MM.1S (cell line): Measurements from ENCODE around the gene UBAC2.

Experiments
- DNase-seq: peaks from one replicate; pipeline ENCODE4 v3.0.0-alpha.2; 2015
- H2AFZ ChIP-seq: fragments of 300-600 bp; sonication (generic); 2 replicates; pipeline ENCODE4 v1.6.0; 2016; ENCODE audit warnings: antibody characterized with exemption, low read length
- H3F3A ChIP-seq: fragments of 300-600 bp; sonication (generic); 2 replicates; pipeline ENCODE4 v1.6.1; 2016; ENCODE audit warnings: mild to moderate bottlenecking, antibody characterized with exemption, low read length, moderate library complexity, mixed read lengths; ENCODE audit not compliant: insufficient read depth
- H3K27ac ChIP-seq: fragments of 300-600 bp; sonication (generic); 2 replicates; pipeline ENCODE4 v1.5.1; 2016; ENCODE audit warnings: mild to moderate bottlenecking, low read length
- H3K27me3 ChIP-seq: fragments of 300-600 bp; sonication (generic); replicated peaks from 2 replicates; pipeline ENCODE4 v1.6.0; 2016; ENCODE audit warnings: low read length; ENCODE audit not compliant: insufficient read depth
- H3K36me3 ChIP-seq: fragments of 300-600 bp; sonication (generic); replicated peaks from 2 replicates; pipeline ENCODE4 v1.6.1; 2016; ENCODE audit warnings: mild to moderate bottlenecking, low read length, mixed read lengths; ENCODE audit not compliant: insufficient read depth
- H3K4me1 ChIP-seq: fragments of 300-600 bp; sonication (generic); 2 replicates; pipeline ENCODE4 v1.6.1; 2016; ENCODE audit warnings: low read length, mixed read lengths
- H3K4me2 ChIP-seq: fragments of 300-600 bp; sonication (generic); 2 replicates; pipeline ENCODE4 v1.6.0; 2016; ENCODE audit warnings: low read depth, low read length
- H3K4me3 ChIP-seq: fragments of 300-600 bp; sonication (generic); 2 replicates; pipeline ENCODE4 v1.5.1; 2016; ENCODE audit warnings: low read length, mixed read lengths
- H3K79me2 ChIP-seq: fragments of 300-600 bp; sonication (generic); 2 replicates; pipeline ENCODE4 v1.6.1; 2016; ENCODE audit warnings: mixed run types, low read length, mixed read lengths
- H3K9ac ChIP-seq: fragments of 300-600 bp; sonication (generic); 2 replicates; pipeline ENCODE4 v1.6.1; 2016; ENCODE audit warnings: low read length, mixed read lengths
- H3K9me2 ChIP-seq: fragments of 300-600 bp; sonication (generic); replicated peaks from 2 replicates; pipeline ENCODE4 v1.6.1; 2016; ENCODE audit warnings: mild to moderate bottlenecking, low read length, mixed read lengths; ENCODE audit not compliant: insufficient read depth
- H3K9me3 ChIP-seq: fragments of 300-600 bp; sonication (generic); replicated peaks from 2 replicates; pipeline ENCODE4 v1.6.1; 2016; ENCODE audit warnings: mild to moderate bottlenecking, low read length, mixed read lengths; ENCODE audit not compliant: insufficient read depth
- H4K20me1 ChIP-seq: fragments of 300-600 bp; sonication (generic); 2 replicates; pipeline ENCODE4 v1.6.1; 2016; ENCODE audit warnings: mild to moderate bottlenecking, low read length, moderate library complexity, mixed read lengths; ENCODE audit not compliant: insufficient read depth
- EZH2 ChIP-seq: fragments of 300-600 bp; sonication (generic); optimal IDR thresholded peaks from 2 replicates; pipeline ENCODE3; 2017; ENCODE audit warnings: low read depth, mild to moderate bottlenecking, antibody characterized with exemption, low read length, mixed read lengths
- EZH2phosphoT487 ChIP-seq: fragments of 300-600 bp; sonication (generic); IDR thresholded peaks from 2 replicates; pipeline ENCODE4 v1.6.1; 2018; ENCODE audit warnings: antibody characterized with exemption, low read length
- TF ChIP-seq, protein P1 (sequence below): fragments of 300-600 bp; sonication (generic); IDR thresholded peaks from 2 replicates; pipeline ENCODE4 v1.5.1; 2016; ENCODE audit warnings: antibody characterized with exemption, low read length, mixed read lengths

UBAC2 gene

DNA sequence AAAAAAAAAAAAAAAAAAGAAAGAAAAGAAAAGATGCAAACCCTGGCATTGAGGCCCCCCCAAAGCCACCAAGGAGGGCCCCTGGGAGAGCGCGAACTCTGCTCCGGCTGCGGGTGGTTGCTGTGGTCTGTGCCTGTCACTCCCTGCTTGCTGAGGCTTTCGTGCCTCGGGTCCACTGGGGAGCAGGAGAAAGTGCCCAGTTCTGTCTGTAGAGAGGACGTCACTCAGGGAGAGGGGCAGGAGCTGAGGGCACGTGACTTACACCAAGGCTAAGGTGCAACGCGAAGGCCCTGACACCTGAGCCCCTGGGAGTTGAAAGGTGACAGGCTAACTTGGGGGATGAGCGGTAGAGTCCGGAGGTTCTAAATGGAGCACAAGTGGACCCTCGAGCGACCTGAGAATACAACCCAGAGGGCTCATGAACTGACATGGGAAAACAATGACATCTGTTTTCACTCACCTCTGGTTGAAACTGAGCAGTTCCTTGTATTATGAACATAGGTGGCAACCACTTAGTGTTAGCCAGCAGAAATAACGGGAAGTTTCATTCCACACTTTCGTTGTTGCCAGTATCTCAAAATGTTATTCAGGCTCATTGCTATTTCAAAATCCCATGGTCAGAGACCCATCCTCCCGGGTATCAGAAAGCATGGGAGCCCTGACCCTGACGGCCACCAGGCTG, 231.4 kb downstream of the UBAC2 start:
- Histone ChIP-seq H3K9me3 (no peaks in the 10 kb centered on the region), H3K79me2 (no peaks in the 10 kb centered on the region), H2AFZ (no peak overlapping the region), H3K4me2 (peak overlapping the region; percentile 94), H3K9me2 (no peaks in the 10 kb centered on the region), H3K9ac (no peak overlapping the region), H3K4me1 (peaks cover 9% of the 10 kb centered on the region), H3K36me3 (no peaks in the 10 kb centered on the region), H4K20me1 (no peaks in the 10 kb centered on the region), H3K27me3 (peaks cover 43% of the 10 kb centered on the region), H3K4me3 (peak overlapping the region; percentile 45), H3F3A (peaks cover 12% of the 10 kb centered on the region), H3K27ac (no peak overlapping the region)
- no peak for DNase-seq
- TF ChIP-seq, protein P1, sequence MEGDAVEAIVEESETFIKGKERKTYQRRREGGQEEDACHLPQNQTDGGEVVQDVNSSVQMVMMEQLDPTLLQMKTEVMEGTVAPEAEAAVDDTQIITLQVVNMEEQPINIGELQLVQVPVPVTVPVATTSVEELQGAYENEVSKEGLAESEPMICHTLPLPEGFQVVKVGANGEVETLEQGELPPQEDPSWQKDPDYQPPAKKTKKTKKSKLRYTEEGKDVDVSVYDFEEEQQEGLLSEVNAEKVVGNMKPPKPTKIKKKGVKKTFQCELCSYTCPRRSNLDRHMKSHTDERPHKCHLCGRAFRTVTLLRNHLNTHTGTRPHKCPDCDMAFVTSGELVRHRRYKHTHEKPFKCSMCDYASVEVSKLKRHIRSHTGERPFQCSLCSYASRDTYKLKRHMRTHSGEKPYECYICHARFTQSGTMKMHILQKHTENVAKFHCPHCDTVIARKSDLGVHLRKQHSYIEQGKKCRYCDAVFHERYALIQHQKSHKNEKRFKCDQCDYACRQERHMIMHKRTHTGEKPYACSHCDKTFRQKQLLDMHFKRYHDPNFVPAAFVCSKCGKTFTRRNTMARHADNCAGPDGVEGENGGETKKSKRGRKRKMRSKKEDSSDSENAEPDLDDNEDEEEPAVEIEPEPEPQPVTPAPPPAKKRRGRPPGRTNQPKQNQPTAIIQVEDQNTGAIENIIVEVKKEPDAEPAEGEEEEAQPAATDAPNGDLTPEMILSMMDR: no peak
- no peak for TF ChIP-seq EZH2
- no peak for TF ChIP-seq EZH2phosphoT487

- peaks cover 12% of the 10 kb centered on the region for H3F3A ChIP-seq
- H2AFZ ChIP-seq: no peak overlapping the region
- no peaks in the 10 kb centered on the region for H3K9me3 ChIP-seq
- H3K27ac ChIP-seq: no peak overlapping the region
- H3K4me1 ChIP-seq: peaks cover 9% of the 10 kb centered on the region
- DNase-seq: peak; percentile 49
- H3K9ac ChIP-seq: no peak overlapping the region
- no peaks in the 10 kb centered on the region for H3K36me3 ChIP-seq
- peak overlapping the region; percentile 45 for H3K4me3 ChIP-seq
- H3K27me3 ChIP-seq: peaks cover 39% of the 10 kb centered on the region
- no peaks in the 10 kb centered on the region for H3K79me2 ChIP-seq
- TF ChIP-seq, protein P1: no peak
- no peak for TF ChIP-seq EZH2phosphoT487
- no peak for TF ChIP-seq EZH2
- peak overlapping the region; percentile 94 for H3K4me2 ChIP-seq
- no peaks in the 10 kb centered on the region for H3K9me2 ChIP-seq
- H4K20me1 ChIP-seq: no peaks in the 10 kb centered on the region
Measured at GRCh38 chr13:99432609-99433542, 232.2 kb downstream of the UBAC2 start.

DNA sequence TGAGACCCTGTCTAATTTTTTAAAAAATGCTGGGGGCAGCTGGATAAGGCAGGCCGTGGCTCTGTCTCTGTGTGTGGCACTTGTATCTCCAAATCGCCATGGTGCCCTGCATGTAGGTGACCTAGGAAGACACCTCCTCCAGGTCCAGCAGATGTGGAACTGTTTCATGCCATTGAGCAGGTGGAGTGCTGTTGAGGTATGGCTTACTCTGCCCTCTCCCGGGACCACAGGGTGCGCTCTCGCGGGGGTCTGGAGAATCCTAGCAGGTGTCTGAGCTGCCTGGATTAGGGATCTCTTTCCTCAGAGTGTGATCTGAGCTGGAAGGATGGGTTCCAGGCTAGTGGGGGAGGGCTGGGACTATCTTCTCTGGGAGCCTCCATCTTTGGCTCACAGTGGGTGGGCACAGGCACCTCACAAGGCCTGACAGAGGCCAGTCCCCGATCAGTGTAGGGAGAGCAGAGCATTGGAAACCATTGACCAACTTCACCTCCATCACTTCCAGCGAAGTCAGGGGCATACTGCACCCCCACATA, 233.0 kb downstream of the UBAC2 start:
- Histone ChIP-seq H3K4me3 (no peak overlapping the region), H3K9ac (no peak overlapping the region), H3K9me3 (no peaks in the 10 kb centered on the region), H3K9me2 (no peaks in the 10 kb centered on the region), H3F3A (peaks cover 12% of the 10 kb centered on the region), H3K36me3 (no peaks in the 10 kb centered on the region), H3K4me1 (peaks cover 9% of the 10 kb centered on the region), H3K27ac (no peak overlapping the region), H3K79me2 (no peaks in the 10 kb centered on the region), H3K27me3 (peaks cover 39% of the 10 kb centered on the region), H4K20me1 (no peaks in the 10 kb centered on the region), H2AFZ (no peak overlapping the region), H3K4me2 (no peak overlapping the region)
- TF ChIP-seq, protein P1: no peak
- TF ChIP-seq EZH2phosphoT487 (no peak), EZH2 (no peak)
- no peak for DNase-seq
